OCI-LY1 (cell line): Measurements from ENCODE around the gene RAX.

ENCODE experiments used
- CTCF ChIP-seq: fragments of 200-600 bp; sonication (generic), shearing (Covaris generic); IDR thresholded peaks from 2 replicates; pipeline ENCODE4 v1.5.1; 2017; ENCODE audit warnings: mild to moderate bottlenecking, antibody characterized with exemption, low read length, moderate library complexity, mixed read lengths
- EZH2 ChIP-seq: fragments of 200-600 bp; sonication (generic), shearing (Covaris generic); IDR thresholded peaks from 2 replicates; pipeline ENCODE4 v1.8.0; 2017; ENCODE audit warnings: borderline replicate concordance, mixed run types, mild to moderate bottlenecking, antibody characterized with exemption, low read length, moderate library complexity, mixed read lengths

DNA sequence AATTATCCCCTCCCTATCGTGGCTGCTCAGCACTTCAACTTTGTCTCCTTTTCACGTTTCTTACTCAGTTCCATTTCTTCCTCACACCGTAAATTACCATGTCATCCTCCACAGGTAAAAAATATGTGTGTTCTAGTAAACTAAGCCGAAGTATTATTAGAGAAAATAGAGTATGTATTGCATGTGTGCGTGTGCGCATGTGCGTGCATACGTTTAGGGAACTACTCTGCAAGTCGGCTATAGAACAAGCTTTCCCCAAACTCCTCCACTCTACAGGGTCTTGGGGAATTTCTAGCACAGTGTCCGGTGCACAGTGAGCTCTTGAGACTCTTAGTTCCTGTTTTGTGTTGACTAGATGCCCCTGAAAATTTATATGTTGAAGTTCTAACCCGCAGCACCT is 9.1 kb upstream of the RAX start:
- TF ChIP-seq CTCF (no peak), EZH2 (no peak)
